ENCODE measurements around the gene CCDC7. TPM values are rescaled to one million over a fixed set of nuclear protein-coding genes. Genes with fewer than 3 reads are reported as not detected.

CCDC7 gene
- total RNA-seq, 2 donors from 2014 or later = 1.9 to 4.3 TPM

DNA sequence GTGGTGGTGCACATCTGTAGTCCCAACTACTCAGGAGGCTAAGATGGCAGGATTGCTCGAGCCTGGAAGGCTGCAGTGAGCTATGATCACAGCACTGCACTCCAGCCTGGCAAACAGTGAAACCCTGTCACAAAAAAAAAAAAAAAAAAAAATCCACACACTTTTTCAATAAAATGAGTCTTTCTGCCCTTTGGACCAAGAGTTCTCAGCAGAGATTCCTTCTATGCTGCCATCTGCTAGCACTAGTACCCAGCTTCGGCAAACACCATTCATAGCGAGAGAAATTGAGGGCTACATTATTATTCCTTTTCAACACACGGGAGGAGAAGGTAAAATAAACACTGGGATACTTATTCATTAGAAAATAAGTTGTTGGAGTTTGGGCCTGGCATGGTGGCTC lies 43.4 kb upstream of the CCDC7 start:
- no peak for DNase-seq
- Histone ChIP-seq H3K4me1 (ENCODE audit: control insufficient read depth, insufficient read depth, low read length) (no peaks in the 10 kb centered on the region), H3K4me3 (ENCODE audit: low read length) (no peak overlapping the region), H3K9me3 (ENCODE audit: control insufficient read depth, low read length) (no peaks in the 10 kb centered on the region), H3K36me3 (ENCODE audit: control insufficient read depth, insufficient read depth, low read length) (no peaks in the 10 kb centered on the region), H3K9ac (ENCODE audit: extremely low read depth, low read length, poor library complexity, severe bottlenecking) (no peak overlapping the region), H3K27ac (ENCODE audit: low read depth, low read length) (no peak overlapping the region), H3K27me3 (ENCODE audit: control insufficient read depth, insufficient read depth, low read length, poor library complexity, severe bottlenecking) (no peaks in the 10 kb centered on the region)
- Mint-ChIP-seq H3K27me3 (ENCODE audit: insufficient read depth) (no peaks in the 10 kb centered on the region), H3K27ac (no peak overlapping the region), H3K4me3 (no peak overlapping the region), H3K4me1 (no peaks in the 10 kb centered on the region), H3K36me3 (ENCODE audit: low read depth) (no peaks in the 10 kb centered on the region), H3K9me3 (no peaks in the 10 kb centered on the region)
- WGBS, 2 experiments (ENCODE audit: insufficient coverage in 1 of 2, insufficient read length in 1 of 2) = 93 to 100% methylated on average over 2 to 4 of the region's 4 CpGs
- TF ChIP-seq, protein P1, sequence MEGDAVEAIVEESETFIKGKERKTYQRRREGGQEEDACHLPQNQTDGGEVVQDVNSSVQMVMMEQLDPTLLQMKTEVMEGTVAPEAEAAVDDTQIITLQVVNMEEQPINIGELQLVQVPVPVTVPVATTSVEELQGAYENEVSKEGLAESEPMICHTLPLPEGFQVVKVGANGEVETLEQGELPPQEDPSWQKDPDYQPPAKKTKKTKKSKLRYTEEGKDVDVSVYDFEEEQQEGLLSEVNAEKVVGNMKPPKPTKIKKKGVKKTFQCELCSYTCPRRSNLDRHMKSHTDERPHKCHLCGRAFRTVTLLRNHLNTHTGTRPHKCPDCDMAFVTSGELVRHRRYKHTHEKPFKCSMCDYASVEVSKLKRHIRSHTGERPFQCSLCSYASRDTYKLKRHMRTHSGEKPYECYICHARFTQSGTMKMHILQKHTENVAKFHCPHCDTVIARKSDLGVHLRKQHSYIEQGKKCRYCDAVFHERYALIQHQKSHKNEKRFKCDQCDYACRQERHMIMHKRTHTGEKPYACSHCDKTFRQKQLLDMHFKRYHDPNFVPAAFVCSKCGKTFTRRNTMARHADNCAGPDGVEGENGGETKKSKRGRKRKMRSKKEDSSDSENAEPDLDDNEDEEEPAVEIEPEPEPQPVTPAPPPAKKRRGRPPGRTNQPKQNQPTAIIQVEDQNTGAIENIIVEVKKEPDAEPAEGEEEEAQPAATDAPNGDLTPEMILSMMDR (conservative IDR thresholded peaks at IDR 0.05) = no peak

GRCh38 chr10:32403091-32403490 lies 42.8 kb upstream of the CCDC7 start:
- H3K36me3 ChIP-seq (ENCODE audit: control insufficient read depth, insufficient read depth, low read length) = no peaks in the 10 kb centered on the region
- Mint-ChIP-seq H3K27me3 (ENCODE audit: insufficient read depth) (no peaks in the 10 kb centered on the region), H3K27ac (no peak overlapping the region), H3K9me3 (no peaks in the 10 kb centered on the region), H3K4me3 (no peak overlapping the region), H3K36me3 (ENCODE audit: low read depth) (no peaks in the 10 kb centered on the region), H3K4me1 (no peaks in the 10 kb centered on the region)
- DNase-seq = no peak
- H3K27ac ChIP-seq (ENCODE audit: low read depth, low read length) = no peak overlapping the region
- 97 to 100% methylated on average over 1 to 2 of the region's 2 CpGs for WGBS, 2 experiments (ENCODE audit: insufficient coverage in 1 of 2, insufficient read length in 1 of 2)
- H3K9me3 ChIP-seq (ENCODE audit: control insufficient read depth, low read length) = no peaks in the 10 kb centered on the region
- TF ChIP-seq, protein P1 (conservative IDR thresholded peaks at IDR 0.05) = no peak
- no peaks in the 10 kb centered on the region for H3K4me1 ChIP-seq (ENCODE audit: control insufficient read depth, insufficient read depth, low read length)
- H3K4me3 ChIP-seq (ENCODE audit: low read length) = no peak overlapping the region
- no peak overlapping the region for H3K9ac ChIP-seq (ENCODE audit: extremely low read depth, low read length, poor library complexity, severe bottlenecking)
- no peaks in the 10 kb centered on the region for H3K27me3 ChIP-seq (ENCODE audit: control insufficient read depth, insufficient read depth, low read length, poor library complexity, severe bottlenecking)

DNA sequence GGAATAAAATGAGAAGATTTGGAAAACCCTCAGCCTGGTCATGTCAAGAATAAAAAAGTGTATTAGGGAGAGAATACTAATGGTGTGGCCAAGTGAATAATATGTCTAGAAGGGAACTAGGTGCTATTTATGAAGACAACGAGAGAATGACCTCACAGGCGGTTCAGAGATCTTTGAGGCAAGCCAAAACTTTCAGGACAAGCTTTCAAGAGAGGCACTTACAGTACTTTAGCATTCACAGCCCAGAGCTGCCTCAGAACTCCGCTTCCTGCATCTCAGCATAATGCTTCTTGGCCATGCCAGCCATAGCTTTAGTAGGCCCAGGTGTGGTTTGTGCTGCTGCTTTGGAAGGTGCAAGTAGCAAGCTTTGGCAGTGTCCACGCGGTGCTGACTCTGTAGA lies 37.2 kb upstream of the CCDC7 start:
- WGBS, 2 experiments (ENCODE audit: insufficient coverage in 1 of 2, insufficient read length in 1 of 2) = 95 to 100% methylated on average over 3 to 5 of the region's 5 CpGs
- Mint-ChIP-seq H3K9me3 (no peaks in the 10 kb centered on the region), H3K27ac (no peak overlapping the region), H3K36me3 (ENCODE audit: low read depth) (no peaks in the 10 kb centered on the region), H3K4me1 (no peaks in the 10 kb centered on the region), H3K4me3 (no peak overlapping the region), H3K27me3 (ENCODE audit: insufficient read depth) (no peaks in the 10 kb centered on the region)
- Histone ChIP-seq H3K27ac (ENCODE audit: low read depth, low read length) (no peak overlapping the region), H3K4me1 (ENCODE audit: control insufficient read depth, insufficient read depth, low read length) (no peaks in the 10 kb centered on the region), H3K36me3 (ENCODE audit: control insufficient read depth, insufficient read depth, low read length) (no peaks in the 10 kb centered on the region), H3K9me3 (ENCODE audit: control insufficient read depth, low read length) (no peaks in the 10 kb centered on the region), H3K9ac (ENCODE audit: extremely low read depth, low read length, poor library complexity, severe bottlenecking) (no peak overlapping the region), H3K27me3 (ENCODE audit: control insufficient read depth, insufficient read depth, low read length, poor library complexity, severe bottlenecking) (no peaks in the 10 kb centered on the region), H3K4me3 (ENCODE audit: low read length) (no peak overlapping the region)
- DNase-seq = no peak
- TF ChIP-seq, protein P1 (conservative IDR thresholded peaks at IDR 0.05) = no peak

All from endodermal cell (in vitro differentiated cells).